Gastroesophageal sphincter (tissue), 4 donors: Measurements from ENCODE around the gene CLPTM1L. TPM values are rescaled to one million over a fixed set of nuclear protein-coding genes. Genes with fewer than 3 reads are reported as not detected.

Experiments used
- ATAC-seq: fragments of 150-250 bp; one replicate; pipeline ENCODE4 v1.9.1; 2016; ENCODE audit warnings: mild to moderate bottlenecking, moderate library complexity
- H3K27ac ChIP-seq, 4 donors: fragments of 200-600 bp; sonication (generic) in 3 of 4; 1 replicate in 3 of 4; 2 replicates in 1 of 4; pipeline ENCODE4 v1.5.1; 2016 to 2019
- H3K27me3 ChIP-seq: fragments of 200-600 bp; sonication (generic); one replicate; pipeline ENCODE4 v1.5.1; 2019
- H3K36me3 ChIP-seq, 2 donors: fragments of 200-600 bp; sonication (generic); one replicate each; pipeline ENCODE4 v1.5.1; 2019; ENCODE audit warnings: control low read depth in 1 of 2
- H3K4me1 ChIP-seq, 3 donors: fragments of 200-600 bp; sonication (generic); 1 replicate in 2 of 3; 2 replicates in 1 of 3; pipeline ENCODE4 v1.5.1; 2016 to 2019; ENCODE audit warnings: control low read depth in 2 of 3
- H3K4me3 ChIP-seq, 2 donors: fragments of 200-600 bp; sonication (generic); one replicate each; pipeline ENCODE4 v1.5.1; 2019; ENCODE audit warnings: mild to moderate bottlenecking in 1 of 2, moderate library complexity in 1 of 2
- H3K9me3 ChIP-seq, 3 donors: fragments of 200-600 bp; sonication (generic); one replicate each; pipeline ENCODE4 v1.5.1; 2017 to 2019; ENCODE audit warnings: control low read depth in 2 of 3
- CTCF ChIP-seq, 4 experiments: fragments of 200-600 bp in 2 of 4; fragments of 450-650 bp in 2 of 4; sonication (generic) in 1 of 4; IDR thresholded peaks; one replicate each; pipeline ENCODE4 v1.5.1; 2017 to 2019; ENCODE audit warnings: antibody characterized with exemption in 4 of 4, mild to moderate bottlenecking in 2 of 4, moderate library complexity in 2 of 4
- EP300 ChIP-seq: sonication (generic); formaldehyde crosslinking; IDR thresholded peaks from one replicate; pipeline ENCODE4 v1.6.1; 2017; ENCODE audit warnings: antibody characterized with exemption, mild to moderate bottlenecking
- POLR2A ChIP-seq, 2 donors: fragments of 450-650 bp; IDR thresholded peaks; one replicate each; pipeline ENCODE4 v1.6.1; 2017; ENCODE audit warnings: antibody characterized with exemption in 2 of 2, mild to moderate bottlenecking in 2 of 2, moderate library complexity in 1 of 2
- POLR2AphosphoS5 ChIP-seq: sonication (generic); formaldehyde crosslinking; IDR thresholded peaks from one replicate; pipeline ENCODE4 v1.6.1; 2017; ENCODE audit warnings: antibody characterized with exemption
- WGBS, 2 donors: methylation state at CpG; one replicate each; pipeline ENCODE4 v1.1.5; 2018; ENCODE audit warnings: low coverage in 1 of 2; 5-methylcytosine and 5-hydroxymethylcytosine counted together
- total RNA-seq, 4 donors: library from RNA; depleted of rRNA; stranded (reverse); fragments of >200 nt; gene quantifications; one replicate each; pipeline ENCODE4 v1.1.0, GENCODE V29; 2016

CLPTM1L gene
- total RNA-seq, 4 donors from 2014 or later = 83.9 to 131 (median 92.2) TPM

- no peak for ATAC-seq
- 98 to 100% methylated on average over 3 to 9 of the region's 20 CpGs for WGBS, 2 donors
- H3K27me3 ChIP-seq = peaks cover 16% of the 10 kb centered on the region
- peaks cover 0 to 3% (median 0%) of the 10 kb centered on the region in 3 donors for H3K9me3 ChIP-seq
- no peaks in the 10 kb centered on the region for H3K4me1 ChIP-seq
- no peaks in the 10 kb centered on the region for H3K36me3 ChIP-seq
- no peak overlapping the region for H3K4me3 ChIP-seq
- no peak overlapping the region for H3K27ac ChIP-seq
- TF ChIP-seq CTCF (IDR thresholded peaks at IDR 0.05) = no peak
- TF ChIP-seq POLR2A (IDR thresholded peaks at IDR 0.05) = no peak
- no peak for TF ChIP-seq EP300
- no peak for TF ChIP-seq POLR2AphosphoS5
Observed at GRCh38 chr5:1273745-1274144, 71.2 kb downstream of the CLPTM1L start.

GRCh38 chr5:1272201-1272600 lies 72.7 kb downstream of the CLPTM1L start:
- Histone ChIP-seq H3K27me3 (peaks cover 16% of the 10 kb centered on the region), H3K36me3 (no peaks in the 10 kb centered on the region), H3K4me3 (no peak overlapping the region), H3K27ac (no peak overlapping the region), H3K9me3 (no peaks in the 10 kb centered on the region), H3K4me1 (no peaks in the 10 kb centered on the region)
- TF ChIP-seq POLR2A (IDR thresholded peaks at IDR 0.05) = no peak
- TF ChIP-seq POLR2AphosphoS5 = no peak
- TF ChIP-seq EP300 = no peak
- no peak for TF ChIP-seq CTCF (IDR thresholded peaks at IDR 0.05)
- no peak for ATAC-seq
- WGBS, 2 donors = 80 to 88% methylated on average over 1 to 6 of the region's 21 CpGs

DNA sequence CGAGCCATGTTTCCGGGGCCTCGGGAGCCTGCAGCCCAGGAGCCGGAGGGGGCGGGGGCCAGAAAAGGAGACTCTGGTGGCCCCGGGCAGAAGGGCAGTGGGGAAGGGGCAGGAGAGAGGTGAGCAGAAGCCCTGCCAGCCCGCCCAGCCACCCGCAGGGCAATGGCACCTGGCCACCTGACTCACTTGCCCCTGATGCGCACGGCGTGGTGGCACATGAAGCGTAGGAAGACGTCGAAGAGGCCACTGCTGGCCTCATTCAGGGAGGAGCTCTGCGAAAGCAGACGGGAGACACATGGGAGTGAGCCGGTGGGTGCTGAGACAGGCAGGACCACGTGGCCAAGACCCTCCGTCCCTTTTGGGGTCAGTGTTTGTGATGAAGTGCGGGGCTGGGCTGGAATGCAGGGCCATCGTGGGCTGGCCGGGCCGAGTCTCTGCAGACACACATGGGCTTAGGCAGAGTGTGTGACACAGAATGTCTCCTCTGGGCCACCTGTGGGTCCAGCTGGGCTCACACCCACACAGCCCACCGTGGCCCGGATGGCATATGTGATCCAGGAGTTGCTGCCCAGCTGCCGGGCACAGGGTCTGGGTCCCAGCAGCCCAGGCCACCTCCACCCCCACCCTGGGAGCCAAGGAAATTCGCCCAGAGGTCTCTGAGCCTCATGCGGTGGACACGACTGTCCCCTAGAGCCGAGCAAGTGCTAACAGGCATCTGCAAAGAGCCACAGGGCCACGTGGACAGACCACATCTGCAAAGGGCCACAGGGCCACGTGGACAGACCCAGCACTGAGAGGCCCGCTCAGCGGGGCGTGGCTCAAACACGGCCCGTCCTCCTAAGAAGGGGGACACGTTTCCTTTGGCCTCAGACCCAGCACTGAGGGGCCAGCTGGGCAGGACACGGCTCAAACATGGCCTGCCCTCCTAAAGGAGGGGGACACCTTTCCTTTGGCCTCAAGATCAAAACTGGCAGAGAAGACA lies 73.7 kb downstream of the CLPTM1L start:
- Histone ChIP-seq H3K4me1 (no peaks in the 10 kb centered on the region), H3K27ac (no peak overlapping the region), H3K36me3 (no peaks in the 10 kb centered on the region), H3K27me3 (peaks cover 17% of the 10 kb centered on the region), H3K9me3 (no peaks in the 10 kb centered on the region), H3K4me3 (no peak overlapping the region)
- ATAC-seq = no peak
- WGBS, 2 donors = 93 to 100% methylated on average over 1 to 9 of the region's 39 CpGs
- TF ChIP-seq POLR2AphosphoS5 (no peak), EP300 (no peak), POLR2A (IDR thresholded peaks at IDR 0.05) (no peak), CTCF (IDR thresholded peaks at IDR 0.05) (no peak)

DNA sequence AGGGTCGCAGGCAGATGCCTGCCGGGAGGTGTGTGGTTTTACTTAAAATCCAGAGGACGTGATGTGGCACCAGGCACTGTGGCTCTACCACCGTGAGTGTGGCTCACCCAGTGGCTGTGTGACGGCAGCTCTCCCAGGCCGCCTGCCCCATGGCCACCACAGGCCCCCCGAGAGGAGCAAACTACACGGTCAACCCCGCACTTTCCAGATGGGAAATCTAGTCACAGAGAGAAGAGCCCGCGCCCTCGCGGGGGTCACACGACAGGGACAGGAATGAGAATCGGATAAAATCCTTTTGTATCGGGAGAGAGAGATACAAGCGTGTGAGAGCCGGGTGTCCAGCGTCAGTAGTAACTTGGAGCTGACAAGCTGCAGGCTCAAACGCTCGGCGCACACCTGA lies 74.5 kb downstream of the CLPTM1L start:
- H3K4me1 ChIP-seq = no peaks in the 10 kb centered on the region
- no peak overlapping the region for H3K4me3 ChIP-seq
- TF ChIP-seq EP300 = no peak
- TF ChIP-seq POLR2AphosphoS5 = no peak
- TF ChIP-seq POLR2A (IDR thresholded peaks at IDR 0.05) = no peak
- TF ChIP-seq CTCF (IDR thresholded peaks at IDR 0.05) = no peak
- WGBS, 2 donors = 70% methylated on average over 2 to 3 of the region's 22 CpGs
- no peaks in the 10 kb centered on the region for H3K36me3 ChIP-seq
- peaks cover 21% of the 10 kb centered on the region for H3K27me3 ChIP-seq
- no peak for ATAC-seq
- H3K27ac ChIP-seq = no peak overlapping the region
- no peaks in the 10 kb centered on the region for H3K9me3 ChIP-seq

DNA sequence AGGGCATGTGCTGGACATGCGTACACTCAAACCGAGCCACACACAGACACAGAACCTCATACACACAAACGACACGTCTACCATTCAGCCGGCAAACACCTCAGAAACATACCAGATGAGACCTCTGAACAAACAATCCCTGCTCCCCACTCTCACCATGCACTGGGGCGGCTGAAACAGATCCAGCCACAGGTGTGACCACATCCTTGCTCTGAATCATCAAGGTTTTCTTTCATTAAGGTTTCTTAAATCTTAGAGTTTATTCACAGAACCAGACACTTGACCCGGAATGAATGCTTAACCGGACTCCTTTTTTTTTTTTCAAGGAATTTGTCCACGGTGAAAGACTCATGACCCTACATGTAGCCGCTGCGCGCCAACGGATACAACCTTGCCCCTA lies 76.2 kb downstream of the CLPTM1L start:
- no peaks in the 10 kb centered on the region for H3K4me1 ChIP-seq
- peaks cover 24% of the 10 kb centered on the region for H3K27me3 ChIP-seq
- TF ChIP-seq EP300 (no peak), CTCF (IDR thresholded peaks at IDR 0.05) (no peak), POLR2A (IDR thresholded peaks at IDR 0.05) (no peak), POLR2AphosphoS5 (no peak)
- H3K27ac ChIP-seq = no peak overlapping the region
- ATAC-seq = no peak
- no peaks in the 10 kb centered on the region for H3K9me3 ChIP-seq
- WGBS, 2 donors = 77 to 88% methylated on average over 4 to 12 of the region's 13 CpGs
- H3K4me3 ChIP-seq = no peak overlapping the region
- no peaks in the 10 kb centered on the region for H3K36me3 ChIP-seq
